Endothelial cell (in vitro differentiated cells): ENCODE results near the gene TWF2. TPM values are rescaled to one million over a fixed set of nuclear protein-coding genes. Genes with fewer than 3 reads are reported as not detected.

Source experiments
- DNase-seq: peaks from one replicate; pipeline ENCODE4 v3.0.0; 2021; ENCODE audit warnings: low spot score
- H3K27ac Mint-ChIP-seq: one replicate; pipeline ENCODE4 v1.8.0; 2021; ENCODE audit warnings: mixed read lengths, inconsistent platforms; ENCODE audit not compliant: unreplicated experiment
- H3K27me3 Mint-ChIP-seq: one replicate; pipeline ENCODE4 v1.8.0; 2021; ENCODE audit warnings: mild to moderate bottlenecking, moderate library complexity, mixed read lengths, inconsistent platforms; ENCODE audit not compliant: unreplicated experiment
- H3K36me3 Mint-ChIP-seq: one replicate; pipeline ENCODE4 v1.8.0; 2021; ENCODE audit warnings: mild to moderate bottlenecking, low read depth, mixed read lengths, inconsistent platforms; ENCODE audit not compliant: unreplicated experiment
- H3K4me1 Mint-ChIP-seq: one replicate; pipeline ENCODE4 v1.8.0; 2021; ENCODE audit warnings: mild to moderate bottlenecking, mixed read lengths, inconsistent platforms; ENCODE audit not compliant: unreplicated experiment
- H3K4me3 Mint-ChIP-seq: one replicate; pipeline ENCODE4 v1.8.0; 2021; ENCODE audit warnings: mild to moderate bottlenecking, mixed read lengths, inconsistent platforms; ENCODE audit not compliant: unreplicated experiment
- H3K9me3 Mint-ChIP-seq: one replicate; pipeline ENCODE4 v1.8.0; 2021; ENCODE audit warnings: mixed read lengths, inconsistent platforms; ENCODE audit not compliant: unreplicated experiment
- total RNA-seq: library from RNA; stranded (reverse); fragmentation: NEBNext Ultra II Directional; extraction: Animal tissue kit (Norgen Biotek cat#: 25700); gene quantifications from one replicate; pipeline ENCODE4 v1.2.1, GENCODE V29; 2021; ENCODE audit not compliant: unreplicated experiment
- TF ChIP-seq, protein P1 (sequence below): fragments of 200-600 bp; sonication (generic); IDR thresholded peaks from one replicate; pipeline ENCODE4 v1.5.0; 2021; ENCODE audit warnings: antibody characterized with exemption; ENCODE audit not compliant: unreplicated experiment

The TWF2 gene
- total RNA-seq, 1 donor from 2014 or later: 85.3 TPM

DNA sequence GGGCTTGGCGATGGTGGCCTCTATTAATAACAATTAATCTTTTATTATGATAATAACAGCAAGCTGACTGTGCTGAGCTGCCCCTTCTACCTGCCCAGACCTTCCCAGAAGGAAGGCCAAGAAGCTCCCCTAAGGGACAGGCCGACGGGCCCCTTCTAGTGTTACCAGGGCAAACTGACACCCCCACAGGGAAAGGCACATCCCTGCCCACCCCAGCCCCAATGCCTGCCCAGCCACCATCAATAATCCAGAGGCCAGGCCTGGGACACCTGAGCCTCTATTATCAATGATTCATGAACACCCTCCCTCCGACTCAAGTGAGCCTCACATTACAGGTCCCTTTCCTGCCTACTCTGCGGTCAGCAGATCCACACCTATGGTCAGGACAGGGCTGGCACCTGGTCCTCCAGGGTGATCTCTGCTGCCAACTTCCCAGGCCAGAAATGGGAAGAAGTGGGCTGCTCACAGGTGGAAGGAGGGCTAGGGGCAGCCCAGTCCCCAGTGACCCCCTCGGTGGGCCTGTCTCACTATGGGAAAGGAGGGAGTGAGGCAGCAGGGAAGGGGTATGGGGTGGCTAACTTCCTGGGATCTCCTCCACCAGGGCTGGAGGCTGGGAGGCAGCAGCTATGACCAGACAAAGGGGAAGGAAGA, 1.8 kb downstream of the TWF2 start:
- peak overlapping the region; percentile 51 for H3K4me3 Mint-ChIP-seq
- TF ChIP-seq, protein P1, sequence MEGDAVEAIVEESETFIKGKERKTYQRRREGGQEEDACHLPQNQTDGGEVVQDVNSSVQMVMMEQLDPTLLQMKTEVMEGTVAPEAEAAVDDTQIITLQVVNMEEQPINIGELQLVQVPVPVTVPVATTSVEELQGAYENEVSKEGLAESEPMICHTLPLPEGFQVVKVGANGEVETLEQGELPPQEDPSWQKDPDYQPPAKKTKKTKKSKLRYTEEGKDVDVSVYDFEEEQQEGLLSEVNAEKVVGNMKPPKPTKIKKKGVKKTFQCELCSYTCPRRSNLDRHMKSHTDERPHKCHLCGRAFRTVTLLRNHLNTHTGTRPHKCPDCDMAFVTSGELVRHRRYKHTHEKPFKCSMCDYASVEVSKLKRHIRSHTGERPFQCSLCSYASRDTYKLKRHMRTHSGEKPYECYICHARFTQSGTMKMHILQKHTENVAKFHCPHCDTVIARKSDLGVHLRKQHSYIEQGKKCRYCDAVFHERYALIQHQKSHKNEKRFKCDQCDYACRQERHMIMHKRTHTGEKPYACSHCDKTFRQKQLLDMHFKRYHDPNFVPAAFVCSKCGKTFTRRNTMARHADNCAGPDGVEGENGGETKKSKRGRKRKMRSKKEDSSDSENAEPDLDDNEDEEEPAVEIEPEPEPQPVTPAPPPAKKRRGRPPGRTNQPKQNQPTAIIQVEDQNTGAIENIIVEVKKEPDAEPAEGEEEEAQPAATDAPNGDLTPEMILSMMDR: no peak
- H3K27ac Mint-ChIP-seq: no peak overlapping the region
- peaks cover 19% of the 10 kb centered on the region for H3K4me1 Mint-ChIP-seq
- peaks cover 3% of the 10 kb centered on the region for H3K36me3 Mint-ChIP-seq
- H3K27me3 Mint-ChIP-seq: peaks cover 5% of the 10 kb centered on the region
- no peaks in the 10 kb centered on the region for H3K9me3 Mint-ChIP-seq
- no peak for DNase-seq

DNA sequence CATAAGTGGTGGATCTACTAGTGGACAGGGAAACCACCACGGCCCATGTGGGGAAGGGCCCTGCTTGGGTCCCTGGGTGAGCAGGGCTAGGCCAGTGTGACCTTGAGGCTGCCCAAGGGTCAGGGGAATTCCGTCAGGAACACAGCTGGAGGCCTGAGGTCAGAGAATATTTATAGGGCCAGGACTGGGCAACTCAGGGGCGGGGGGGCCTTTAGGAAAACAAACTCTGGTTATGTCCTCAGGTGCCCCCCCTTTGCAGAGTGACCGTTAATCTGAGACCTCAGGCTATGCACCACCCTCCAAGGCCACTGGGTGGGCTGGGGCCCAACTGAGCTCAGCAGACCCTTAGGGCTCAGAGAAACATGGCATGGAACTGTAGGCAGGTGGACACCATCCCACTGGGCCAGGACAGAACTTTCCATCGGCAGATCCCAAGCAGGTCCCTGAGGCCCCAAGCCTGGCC, 2.5 kb downstream of the TWF2 start:
- no peak for DNase-seq
- Mint-ChIP-seq H3K4me1 (peaks cover 19% of the 10 kb centered on the region), H3K27me3 (peaks cover 5% of the 10 kb centered on the region), H3K9me3 (no peaks in the 10 kb centered on the region), H3K36me3 (peaks cover 3% of the 10 kb centered on the region), H3K27ac (no peak overlapping the region), H3K4me3 (peak overlapping the region; percentile 22)
- TF ChIP-seq, protein P1: no peak

DNA sequence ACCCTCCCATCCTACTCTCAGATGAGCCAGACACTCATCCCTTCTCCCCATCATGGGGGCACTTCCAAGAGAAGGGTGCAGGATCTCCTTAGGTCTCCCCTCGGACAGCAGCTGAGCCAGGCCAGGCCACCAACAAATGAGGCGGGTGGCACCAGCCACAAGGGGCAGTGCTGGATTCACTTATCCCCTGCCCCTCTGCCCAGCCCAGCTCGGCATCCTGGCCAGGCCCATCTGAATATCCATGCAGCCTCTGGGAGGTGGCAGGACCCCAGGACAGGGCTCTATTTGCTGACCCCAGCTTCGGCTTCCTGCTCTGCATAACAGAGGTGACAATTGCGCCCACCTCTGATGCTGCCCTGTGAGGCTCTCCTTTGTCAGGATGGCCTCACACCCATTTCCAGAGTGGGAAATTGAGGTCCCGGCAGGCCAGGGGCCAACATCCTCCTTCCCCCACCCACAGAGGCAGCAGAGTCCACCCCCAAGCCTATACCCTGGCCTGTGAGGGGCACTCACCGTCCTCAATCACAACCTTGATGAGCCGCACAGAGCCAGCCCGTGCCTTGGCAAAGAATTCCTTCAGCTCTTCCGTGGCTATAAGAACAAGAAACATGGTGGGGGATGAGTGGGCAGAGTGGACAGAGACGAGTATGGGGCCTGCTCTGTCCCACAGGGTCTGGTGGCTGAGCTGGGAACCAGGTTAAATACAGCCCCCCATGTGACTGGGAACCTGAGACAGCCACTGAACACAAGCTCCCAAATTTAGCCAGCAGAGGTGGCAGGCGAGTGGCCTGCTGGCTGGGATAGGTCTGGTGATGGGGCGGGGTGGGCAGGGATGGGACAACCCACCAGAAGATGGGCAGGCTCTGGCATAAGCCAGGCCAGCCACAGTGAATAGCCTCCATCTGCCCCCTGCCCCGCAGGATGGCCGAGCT, 4.2 kb downstream of the TWF2 start:
- peaks cover 16% of the 10 kb centered on the region for H3K4me1 Mint-ChIP-seq

DNA sequence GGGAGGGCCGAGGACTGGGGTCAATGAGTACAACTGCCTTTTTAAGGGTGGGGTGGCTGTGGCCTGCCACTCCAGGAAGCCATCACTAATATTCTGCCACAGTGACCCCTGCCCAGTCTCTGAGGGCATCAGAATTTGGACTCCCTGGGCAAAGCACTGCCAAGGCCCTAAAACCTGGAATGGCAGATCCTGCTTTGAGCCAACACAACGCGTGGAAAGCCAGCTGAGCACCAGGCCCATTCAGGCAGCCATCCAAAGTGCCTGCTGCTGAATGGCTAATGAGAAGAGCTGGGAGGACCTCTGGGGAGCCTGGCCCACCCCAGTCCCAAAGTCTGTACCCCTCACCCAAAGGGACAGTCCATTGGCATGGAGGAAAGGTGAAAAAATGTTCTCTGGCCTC, 5.0 kb downstream of the TWF2 start:
- H3K27me3 Mint-ChIP-seq: peaks cover 6% of the 10 kb centered on the region

More for the DNA sequence above, 4.2 kb downstream of the TWF2 start:
- Mint-ChIP-seq H3K27ac (no peak overlapping the region), H3K27me3 (peaks cover 6% of the 10 kb centered on the region), H3K36me3 (peaks cover 5% of the 10 kb centered on the region), H3K9me3 (no peaks in the 10 kb centered on the region), H3K4me3 (no peak overlapping the region)
- TF ChIP-seq, protein P1: no peak
- DNase-seq: no peak

More for the DNA sequence above, 5.0 kb downstream of the TWF2 start:
- Mint-ChIP-seq H3K36me3 (peaks cover 5% of the 10 kb centered on the region), H3K4me3 (no peak overlapping the region), H3K4me1 (peaks cover 13% of the 10 kb centered on the region), H3K27ac (no peak overlapping the region), H3K9me3 (no peaks in the 10 kb centered on the region)
- DNase-seq: no peak
- TF ChIP-seq, protein P1: no peak
